ENCODE results near the gene ZNF532. TPM values are rescaled to one million over a fixed set of nuclear protein-coding genes. Genes with fewer than 3 reads are reported as not detected.

The ZNF532 gene
- total RNA-seq, 1 experiment from 2014 or later = 118 TPM

- TSS peak; percentile 78 for BruUV-seq (replicated peaks)
- POLR2A ChIA-PET (ENCODE audit: low non-redundant PET) = no interaction called here
- peak; percentile 62 for DNase-seq (ENCODE audit: low spot score)
- Histone ChIP-seq H3K27me3 (replicated peaks; ENCODE audit: insufficient read depth, low read depth, low read length, poor library complexity) (no peaks in the 10 kb centered on the region), H3K36me3 (ENCODE audit: insufficient read depth, low read length, poor library complexity, severe bottlenecking) (peaks cover 22% of the 10 kb centered on the region), H3K27ac (ENCODE audit: low read depth, low read length, poor library complexity, severe bottlenecking) (peak overlapping the region; percentile 97), H3K4me3 (ENCODE audit: low read depth, low read length, poor library complexity, severe bottlenecking) (peak overlapping the region; percentile 50), H3K9me3 (ENCODE audit: low read depth, low read length, poor library complexity, severe bottlenecking) (peaks cover 3% of the 10 kb centered on the region), H3K4me1 (ENCODE audit: insufficient read depth, low read length, poor library complexity, severe bottlenecking) (peaks cover 73% of the 10 kb centered on the region)
- CTCF ChIA-PET = no interaction called here
- no peak for TF ChIP-seq CTCF (conservative IDR thresholded peaks at IDR 0.05; ENCODE audit: low read depth, low read length)
- no peak for TF ChIP-seq EZH2 (IDR thresholded peaks at IDR 0.05; ENCODE audit: borderline replicate concordance, low read depth, low read length, poor library complexity, severe bottlenecking)
- intact Hi-C loops (cut with micrococcal nuclease; ENCODE audit: unreplicated experiment) = loop anchor here (5.0 kb wide), 1 partner anchor 134 kb away; no protein-coding TSS in a partner anchor
These were observed 1.7 kb upstream of the ZNF532 start for GRCh38 chr18:58862851-58863538.

GRCh38 chr18:58863539-58864145 is 1.0 kb upstream of the ZNF532 start:
- ChIA-PET POLR2A (ENCODE audit: low non-redundant PET) (no interaction called here), CTCF (no interaction called here)
- peaks cover 75% of the 10 kb centered on the region for H3K4me1 ChIP-seq (ENCODE audit: insufficient read depth, low read length, poor library complexity, severe bottlenecking)
- no peaks in the 10 kb centered on the region for H3K27me3 ChIP-seq (replicated peaks; ENCODE audit: insufficient read depth, low read depth, low read length, poor library complexity)
- H3K27ac ChIP-seq (ENCODE audit: low read depth, low read length, poor library complexity, severe bottlenecking) = peak overlapping the region; percentile 97
- H3K36me3 ChIP-seq (ENCODE audit: insufficient read depth, low read length, poor library complexity, severe bottlenecking) = peaks cover 29% of the 10 kb centered on the region
- H3K4me3 ChIP-seq (ENCODE audit: low read depth, low read length, poor library complexity, severe bottlenecking) = peak overlapping the region; percentile 50
- peaks cover 8% of the 10 kb centered on the region for H3K9me3 ChIP-seq (ENCODE audit: low read depth, low read length, poor library complexity, severe bottlenecking)
- TF ChIP-seq CTCF (conservative IDR thresholded peaks at IDR 0.05; ENCODE audit: low read depth, low read length) = no peak
- no peak for TF ChIP-seq EZH2 (IDR thresholded peaks at IDR 0.05; ENCODE audit: borderline replicate concordance, low read depth, low read length, poor library complexity, severe bottlenecking)
- intact Hi-C loops (cut with micrococcal nuclease; ENCODE audit: unreplicated experiment) = loop anchor here (5.0 kb wide), 1 partner anchor 134 kb away; no protein-coding TSS in a partner anchor
- DNase-seq (ENCODE audit: low spot score) = peak; percentile 51
- BruUV-seq (replicated peaks) = no TSS peak

GRCh38 chr18:58865033-58865590 is 435 bp downstream of the ZNF532 start:
- DNase-seq (ENCODE audit: low spot score) = no peak
- Histone ChIP-seq H3K4me3 (ENCODE audit: low read depth, low read length, poor library complexity, severe bottlenecking) (peak overlapping the region; percentile 50), H3K4me1 (ENCODE audit: insufficient read depth, low read length, poor library complexity, severe bottlenecking) (peaks cover 77% of the 10 kb centered on the region), H3K9me3 (ENCODE audit: low read depth, low read length, poor library complexity, severe bottlenecking) (peaks cover 8% of the 10 kb centered on the region), H3K27ac (ENCODE audit: low read depth, low read length, poor library complexity, severe bottlenecking) (peak overlapping the region; percentile 97), H3K27me3 (replicated peaks; ENCODE audit: insufficient read depth, low read depth, low read length, poor library complexity) (no peaks in the 10 kb centered on the region), H3K36me3 (ENCODE audit: insufficient read depth, low read length, poor library complexity, severe bottlenecking) (peaks cover 34% of the 10 kb centered on the region)
- intact Hi-C loops (cut with micrococcal nuclease; ENCODE audit: unreplicated experiment) = loop anchor here (5.0 kb wide), 3 partner anchors 72 to 192 kb away; no protein-coding TSS in a partner anchor
- TSS peak; percentile 52 for BruUV-seq (replicated peaks)
- CTCF ChIA-PET = no interaction called here
- POLR2A ChIA-PET (ENCODE audit: low non-redundant PET) = no interaction called here
- TF ChIP-seq CTCF (conservative IDR thresholded peaks at IDR 0.05; ENCODE audit: low read depth, low read length) = no peak
- no peak for TF ChIP-seq EZH2 (IDR thresholded peaks at IDR 0.05; ENCODE audit: borderline replicate concordance, low read depth, low read length, poor library complexity, severe bottlenecking)
